UCSD-AML1 (cell line): ENCODE results near the gene PCP4.
"Not testable (repeated sequence)": the region's sequence is repeated elsewhere in the genome, so short reads cannot be mapped to it uniquely, and the experiment has no call there.

Experiments used
- DNase-seq: peaks from one replicate; lab custom pipeline; 2025; ENCODE audit not compliant: unreplicated experiment; lab: John Stamatoyannopoulos, UW

Gene PCP4

DNA sequence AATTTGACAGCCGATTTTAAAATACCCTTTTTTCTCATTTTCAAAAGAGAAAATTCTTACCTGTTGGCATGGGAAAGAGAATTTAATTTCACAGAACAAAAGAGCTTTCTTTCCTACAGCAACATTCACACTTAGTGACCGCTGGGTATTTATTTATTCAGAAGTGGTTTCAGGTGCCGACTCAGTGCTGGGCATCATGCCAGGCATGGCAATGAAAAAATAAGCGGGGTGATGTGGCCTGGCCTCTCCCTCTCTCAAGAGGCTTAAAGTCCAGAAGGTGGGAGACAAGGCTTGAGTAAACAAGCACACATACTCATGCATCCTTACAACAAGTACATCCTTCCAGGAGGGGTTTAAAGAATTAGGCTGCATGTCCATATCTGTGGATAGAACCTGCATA lies 4.1 kb upstream of the PCP4 start:
- no peak for DNase-seq

DNA sequence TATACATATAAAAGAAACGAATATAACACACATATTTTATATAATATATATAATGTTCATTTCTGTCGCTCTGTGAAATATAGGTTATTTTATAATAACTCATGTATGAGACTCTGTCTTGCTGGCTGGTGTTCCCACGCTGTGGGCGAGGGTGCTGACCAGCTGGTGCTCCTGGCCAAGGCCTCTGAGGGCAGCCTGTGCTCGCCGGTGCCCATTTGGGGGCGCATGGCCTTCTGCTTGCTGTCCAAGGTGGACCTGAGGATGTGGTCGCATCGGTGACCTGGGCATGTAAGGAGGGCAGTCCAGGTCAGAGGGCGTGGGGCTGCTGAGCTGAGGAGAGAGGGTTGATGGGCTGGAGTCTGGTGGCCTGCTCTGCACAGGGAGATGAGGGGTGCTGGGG lies 1.1 kb upstream of the PCP4 start:
- no peak for DNase-seq

DNA sequence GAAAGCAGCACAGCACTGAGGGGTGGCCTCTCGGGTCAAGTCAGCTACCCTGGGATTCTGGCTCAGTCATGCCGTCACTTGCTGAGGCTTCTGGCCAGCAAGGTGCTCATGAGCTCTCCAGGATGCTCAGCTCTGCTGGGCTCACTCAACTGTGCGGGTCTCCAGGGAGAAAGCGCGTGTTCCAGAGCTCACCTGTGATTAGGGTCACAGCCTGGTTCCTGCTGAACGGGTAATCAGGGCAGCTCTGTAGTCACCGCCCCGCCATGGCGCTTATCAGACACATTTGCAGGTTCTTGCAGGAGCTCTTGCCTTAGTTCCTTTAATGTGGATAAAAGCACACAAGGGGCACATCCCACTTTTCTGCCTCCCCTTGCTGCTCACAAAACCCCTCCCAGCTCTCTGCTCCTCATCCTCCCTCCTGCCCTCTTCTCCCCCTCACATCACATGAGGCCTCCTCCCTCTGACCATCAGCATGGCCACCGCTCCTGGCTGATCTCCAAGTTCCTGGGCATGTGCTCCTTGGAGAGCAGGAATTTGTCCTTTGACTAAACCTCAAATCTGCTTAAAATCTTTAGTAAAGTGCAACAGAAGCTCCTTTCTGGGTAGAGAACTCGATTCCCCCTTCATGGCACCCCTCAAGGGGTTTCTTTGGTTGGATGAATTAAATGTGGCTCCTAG lies 2.0 kb downstream of the PCP4 start:
- DNase-seq: no peak

DNA sequence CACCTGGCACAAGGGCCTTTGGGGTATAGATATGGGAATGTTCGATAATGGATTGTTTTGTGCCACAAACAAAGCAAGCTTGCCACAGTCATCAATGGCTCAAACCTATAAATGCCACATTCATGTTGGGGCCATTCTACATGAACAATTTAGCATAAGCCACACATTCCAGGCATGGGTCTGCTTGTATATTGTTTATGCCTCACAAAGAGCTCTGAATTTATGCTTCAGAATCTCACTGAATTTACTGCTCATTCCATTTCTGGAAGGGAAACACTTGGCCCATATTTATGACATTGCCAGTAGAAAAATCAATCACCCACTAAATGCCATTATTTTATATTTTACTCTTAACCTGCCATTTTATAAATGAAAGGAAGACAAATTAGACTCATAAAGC lies 6.4 kb downstream of the PCP4 start:
- DNase-seq: no peak

DNA sequence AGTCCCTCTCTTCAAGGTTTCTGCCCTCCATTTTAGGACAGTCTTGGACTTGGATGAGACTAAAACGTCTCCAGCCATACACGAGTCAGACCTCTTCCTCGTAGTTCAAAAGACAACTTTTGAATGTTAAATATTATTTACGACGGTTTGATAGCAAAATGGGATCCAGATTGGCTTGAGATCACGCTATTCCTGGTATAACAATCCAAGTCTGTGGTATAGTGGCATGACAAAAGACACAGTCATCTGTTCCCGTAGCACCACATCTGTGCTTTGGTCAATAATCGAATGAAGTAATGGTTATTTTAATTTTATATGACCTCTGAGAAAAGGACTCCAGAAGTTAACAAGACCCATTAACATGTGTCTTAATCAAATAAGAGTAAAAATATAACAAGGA lies 7.0 kb downstream of the PCP4 start:
- no peak for DNase-seq

DNA sequence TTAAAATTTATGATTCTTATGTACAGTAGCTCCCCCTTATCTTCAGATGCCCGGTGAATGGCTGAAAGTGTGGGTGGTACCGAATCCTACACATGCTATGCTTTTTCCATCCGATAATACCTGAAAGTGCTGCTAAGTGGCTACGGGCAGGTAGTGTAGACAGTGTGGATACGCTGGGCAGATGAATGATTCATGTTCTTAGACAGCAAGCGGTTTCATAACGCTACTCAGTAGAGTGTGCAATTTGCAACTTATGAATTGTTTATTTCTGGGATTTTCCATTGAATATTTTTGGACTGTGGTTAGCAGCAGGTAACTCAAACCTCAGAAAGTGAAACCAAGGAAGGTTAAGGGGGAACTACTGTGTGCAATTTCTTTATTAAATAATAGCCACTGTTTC lies 7.5 kb downstream of the PCP4 start:
- no peak for DNase-seq

DNA sequence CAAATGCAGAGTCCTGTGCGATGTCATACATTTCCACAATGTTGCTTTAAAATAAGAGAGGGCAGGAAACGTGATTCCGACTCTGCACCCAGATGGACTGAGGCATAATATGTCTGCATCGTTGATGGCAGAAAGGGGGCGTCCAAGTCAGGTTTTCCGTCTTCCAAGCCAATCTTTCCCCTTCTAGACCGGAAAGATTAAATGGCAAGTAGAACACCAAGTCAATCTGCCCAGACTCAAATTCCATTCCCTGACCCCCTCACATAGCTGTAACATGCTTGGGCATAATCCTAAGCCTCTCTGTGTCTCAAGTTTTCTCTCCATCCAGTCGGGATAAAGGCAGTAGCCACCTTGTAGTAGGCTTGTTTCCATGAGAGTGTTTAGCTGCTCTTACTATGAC lies 14.4 kb downstream of the PCP4 start:
- DNase-seq: no peak

DNA sequence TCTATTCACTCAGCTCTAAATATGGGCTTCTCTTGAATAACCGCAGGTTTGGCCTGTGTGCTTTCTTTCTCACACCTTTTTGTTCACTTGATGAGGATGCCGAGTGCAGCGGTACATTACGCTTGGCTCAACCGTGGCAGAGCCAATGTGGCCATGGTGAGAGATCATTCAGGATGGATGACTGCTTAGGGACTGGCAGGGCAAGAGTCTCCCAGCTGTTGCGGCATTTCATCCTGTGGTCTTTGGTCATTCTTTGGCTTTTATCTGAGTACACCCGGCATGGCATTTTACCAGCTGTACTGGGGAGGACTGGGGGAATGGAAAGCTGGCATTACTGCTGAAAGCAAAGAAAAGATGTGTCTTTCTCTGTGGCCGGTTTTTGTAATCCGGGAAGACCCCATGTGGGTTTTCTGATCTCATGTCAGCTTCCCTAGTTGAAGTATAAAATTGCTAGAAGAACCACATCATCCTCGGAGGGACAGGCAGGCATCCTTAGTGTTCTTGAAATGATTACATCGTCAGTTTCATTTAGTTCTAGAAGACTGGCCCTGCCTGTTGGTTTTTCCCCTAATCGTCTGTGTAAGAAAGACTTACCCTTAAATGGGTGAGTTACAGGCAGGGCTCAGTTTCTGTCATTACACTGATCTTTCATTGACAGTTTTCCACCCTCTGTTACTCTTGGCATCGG lies 15.1 kb downstream of the PCP4 start:
- DNase-seq: no peak

DNA sequence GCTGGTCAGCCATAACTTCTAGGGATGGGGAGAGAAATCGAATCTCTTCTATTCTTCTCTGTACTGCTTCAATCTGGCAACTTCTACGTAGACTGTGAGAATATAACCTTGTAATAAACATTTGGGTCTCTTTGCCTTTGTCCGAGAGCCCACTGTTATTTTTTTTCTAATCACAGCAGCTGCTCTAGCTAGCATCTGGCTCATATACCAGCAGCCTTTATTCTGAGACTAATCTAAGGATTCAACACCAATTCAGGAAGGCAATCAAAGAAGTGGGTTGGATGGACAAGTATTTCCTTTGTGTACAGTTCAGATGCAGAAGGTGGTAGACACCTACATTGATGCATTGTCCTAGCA lies 15.6 kb downstream of the PCP4 start:
- no peak for DNase-seq

DNA sequence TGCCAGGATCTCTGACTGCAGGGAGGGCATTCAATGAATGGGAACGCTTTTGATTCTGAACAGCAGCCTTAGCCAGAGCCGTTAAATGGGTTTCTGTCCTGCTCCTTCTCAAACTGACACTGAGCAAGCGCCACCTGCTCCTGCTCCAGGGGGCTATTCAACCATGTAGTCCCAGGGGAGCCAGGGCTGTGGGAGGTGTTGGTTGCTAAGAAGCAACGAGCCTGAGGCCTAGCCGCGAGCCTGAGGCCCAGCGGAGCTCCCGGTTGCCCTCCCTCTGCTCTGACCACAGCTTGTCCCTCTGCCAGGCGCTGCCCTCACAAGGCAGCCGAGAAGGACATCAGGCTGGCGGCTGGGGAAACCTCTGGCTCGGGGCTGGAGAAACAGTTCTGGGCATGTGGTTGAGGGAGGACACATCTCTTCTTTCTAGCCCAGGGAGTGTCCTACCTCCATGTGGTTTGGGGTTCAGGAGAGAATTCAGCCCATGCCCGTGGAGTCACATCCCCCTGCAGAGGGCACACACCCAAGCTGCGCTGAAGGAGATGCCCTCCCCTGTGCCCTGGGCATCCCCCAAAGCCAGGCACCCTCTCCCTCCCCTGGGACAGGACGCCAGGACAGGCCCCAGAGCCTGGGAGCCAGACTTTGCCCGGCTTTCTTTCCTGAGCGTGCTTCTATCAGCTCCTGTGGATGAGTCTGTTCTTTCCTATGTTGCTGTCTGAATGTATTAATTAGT lies 18.0 kb downstream of the PCP4 start:
- DNase-seq: no peak

DNA sequence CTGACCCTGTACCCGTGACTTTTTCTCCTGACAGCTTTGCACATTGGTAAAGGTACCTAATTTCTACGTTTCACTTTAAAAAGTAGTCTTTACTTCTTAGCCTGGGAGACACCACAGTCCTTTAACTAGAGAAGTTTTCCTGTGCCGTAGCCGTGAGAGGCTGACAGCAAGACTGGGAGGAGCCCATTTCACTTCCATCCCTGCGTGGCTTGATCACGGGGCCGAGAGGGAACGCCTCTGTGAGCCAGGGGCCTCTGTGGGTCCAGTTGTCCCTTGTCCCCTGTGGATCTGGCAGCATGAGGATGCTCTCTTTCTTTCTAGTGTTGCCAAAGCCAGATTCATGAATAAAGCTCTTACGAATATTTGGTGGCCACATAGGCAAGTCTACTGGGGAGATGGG lies 21.6 kb downstream of the PCP4 start:
- DNase-seq: no peak

DNA sequence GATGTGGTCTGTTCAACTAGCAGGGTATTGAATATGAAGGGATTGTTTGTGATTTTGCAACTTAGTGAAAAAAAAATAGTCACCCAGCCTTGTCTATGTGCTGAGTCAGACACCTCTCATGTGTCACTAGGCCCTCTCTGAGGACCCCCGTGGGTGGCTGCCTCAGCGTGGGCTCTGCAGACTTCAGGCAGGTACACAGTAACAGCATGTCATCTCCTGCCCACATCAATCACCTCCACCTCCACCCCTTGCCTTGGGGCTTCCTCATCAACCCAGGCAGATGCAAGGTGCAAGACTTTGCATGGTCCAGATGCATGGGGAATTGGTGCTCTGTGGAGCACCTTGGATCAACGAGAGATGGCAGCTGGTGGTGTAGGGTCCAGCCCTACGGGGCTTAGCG lies 23.9 kb downstream of the PCP4 start:
- no peak for DNase-seq

DNA sequence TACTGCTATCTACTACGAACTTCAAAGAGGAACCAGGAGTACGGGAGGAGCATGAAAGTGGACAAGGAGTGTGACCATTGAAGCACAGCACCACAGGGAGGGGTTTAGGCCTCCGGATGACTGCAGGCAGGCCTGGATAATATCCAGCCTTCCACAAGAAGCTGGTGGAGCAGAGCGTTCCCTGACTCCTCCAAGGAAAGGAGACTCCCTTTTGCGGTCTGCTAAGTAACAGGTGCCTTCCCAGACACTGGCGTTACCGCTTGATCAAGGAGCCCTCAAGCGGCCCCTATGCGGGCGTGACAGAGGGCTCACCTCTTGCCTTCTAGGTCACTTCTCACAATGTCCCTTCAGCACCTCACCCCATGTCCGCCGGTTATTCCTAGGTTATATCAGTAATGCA lies 24.6 kb downstream of the PCP4 start:
- not testable (repeated sequence) for DNase-seq

DNA sequence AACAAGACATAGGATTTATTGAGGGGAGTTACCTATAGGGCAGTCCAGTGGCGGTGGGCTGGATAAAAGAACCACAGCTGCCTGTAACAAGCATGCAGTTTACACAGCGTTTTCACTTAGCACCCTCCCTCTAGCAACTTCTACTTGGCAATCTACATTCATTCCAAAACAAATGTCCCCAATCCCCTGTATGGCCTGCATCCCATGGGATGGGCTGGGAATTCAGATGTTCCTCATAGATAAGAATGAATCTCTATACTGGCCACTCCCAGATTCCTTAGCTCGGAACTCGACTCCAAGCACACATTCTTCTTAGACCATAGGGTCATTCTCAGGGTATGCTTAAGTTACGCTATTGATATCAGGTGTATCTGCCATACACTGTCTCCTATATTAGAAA lies 33.3 kb downstream of the PCP4 start:
- no peak for DNase-seq

DNA sequence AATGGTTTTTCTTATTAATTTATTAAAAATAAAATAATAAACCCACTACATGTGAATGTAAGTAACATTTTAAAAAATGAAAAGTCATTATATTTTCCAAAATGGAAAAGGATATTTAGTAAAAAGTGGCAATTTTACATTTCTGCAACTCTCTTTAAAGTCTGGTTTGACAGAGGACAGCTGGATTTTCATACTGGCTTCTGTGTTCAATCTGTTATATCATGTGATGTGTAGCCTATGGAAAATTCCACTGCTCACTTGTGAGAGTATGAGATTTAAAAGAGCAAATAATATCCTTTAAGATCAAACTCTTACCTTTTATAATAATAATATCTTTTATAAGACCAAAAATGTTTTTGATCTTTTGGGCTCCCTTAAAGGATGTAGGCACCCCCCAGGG lies 33.7 kb downstream of the PCP4 start:
- DNase-seq: no peak

DNA sequence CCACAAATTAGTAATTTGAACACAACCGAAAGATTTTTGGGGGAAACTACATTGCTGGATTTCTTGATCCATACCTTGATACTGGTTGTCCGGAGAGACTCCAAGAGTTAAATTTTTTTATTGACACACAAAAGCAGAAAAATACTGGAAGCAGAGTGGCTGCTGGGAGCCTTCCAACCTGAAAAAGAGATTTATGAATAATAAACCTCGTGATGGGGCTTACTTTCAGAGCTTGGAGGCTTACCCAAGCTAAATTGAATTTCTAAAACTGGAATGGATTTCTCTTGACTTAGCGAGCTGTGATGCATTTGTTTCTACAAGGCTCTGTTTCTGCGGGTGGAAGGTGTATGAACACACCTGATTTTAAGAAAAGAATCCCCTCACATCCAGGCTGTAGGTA lies 35.7 kb downstream of the PCP4 start:
- DNase-seq: no peak

DNA sequence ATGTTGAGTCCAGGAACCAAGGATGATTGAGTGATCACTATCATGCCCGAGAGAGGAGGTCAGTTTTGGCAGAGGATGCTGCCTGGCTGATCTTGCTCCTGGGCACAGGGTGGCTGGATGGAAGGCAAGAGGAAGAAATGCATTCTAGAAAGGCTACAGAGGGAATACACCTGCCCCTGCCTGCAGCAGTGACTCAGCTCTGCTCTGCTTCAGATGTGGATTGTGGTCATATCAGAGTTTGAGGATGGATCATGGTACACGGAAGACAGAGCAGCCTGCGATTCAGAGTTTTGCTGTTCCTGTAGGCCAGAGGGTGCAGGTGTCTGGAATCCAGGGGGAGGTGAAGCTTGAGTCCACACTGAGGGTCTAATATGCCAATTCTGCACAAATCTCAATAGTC lies 37.2 kb downstream of the PCP4 start:
- no peak for DNase-seq

DNA sequence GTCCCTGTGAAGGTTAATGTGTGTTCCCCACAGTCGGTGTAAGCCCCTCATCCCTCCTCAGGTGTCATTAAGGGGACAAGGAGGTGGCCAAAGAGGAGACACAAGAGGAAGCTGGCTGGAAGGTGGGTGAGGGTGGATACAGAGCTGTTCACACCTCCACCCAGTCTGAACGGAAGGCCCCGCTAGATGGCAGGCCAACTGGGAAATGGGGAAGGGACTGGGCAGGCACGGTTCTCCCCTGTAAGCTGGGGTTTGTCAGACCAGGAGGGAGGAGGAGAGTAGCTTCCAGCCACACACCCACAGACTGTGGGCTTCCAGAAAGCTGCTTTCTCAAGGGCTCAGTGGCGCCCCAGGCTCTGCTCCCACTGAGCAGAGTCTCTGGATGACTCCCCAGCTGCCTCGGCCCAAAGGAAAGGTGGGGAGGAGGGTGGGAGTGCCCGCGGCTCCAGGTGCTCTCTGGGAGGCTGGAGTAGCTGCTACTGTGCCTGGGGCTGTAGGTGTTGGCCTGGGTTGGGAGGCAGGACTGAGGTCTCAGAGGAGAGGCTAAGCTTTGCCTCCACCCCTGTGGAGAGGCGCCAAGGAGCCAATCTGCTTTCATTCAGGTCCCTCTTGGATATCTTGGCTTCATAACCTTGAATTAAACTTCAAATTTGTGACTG lies 41.2 kb downstream of the PCP4 start:
- no peak for DNase-seq

DNA sequence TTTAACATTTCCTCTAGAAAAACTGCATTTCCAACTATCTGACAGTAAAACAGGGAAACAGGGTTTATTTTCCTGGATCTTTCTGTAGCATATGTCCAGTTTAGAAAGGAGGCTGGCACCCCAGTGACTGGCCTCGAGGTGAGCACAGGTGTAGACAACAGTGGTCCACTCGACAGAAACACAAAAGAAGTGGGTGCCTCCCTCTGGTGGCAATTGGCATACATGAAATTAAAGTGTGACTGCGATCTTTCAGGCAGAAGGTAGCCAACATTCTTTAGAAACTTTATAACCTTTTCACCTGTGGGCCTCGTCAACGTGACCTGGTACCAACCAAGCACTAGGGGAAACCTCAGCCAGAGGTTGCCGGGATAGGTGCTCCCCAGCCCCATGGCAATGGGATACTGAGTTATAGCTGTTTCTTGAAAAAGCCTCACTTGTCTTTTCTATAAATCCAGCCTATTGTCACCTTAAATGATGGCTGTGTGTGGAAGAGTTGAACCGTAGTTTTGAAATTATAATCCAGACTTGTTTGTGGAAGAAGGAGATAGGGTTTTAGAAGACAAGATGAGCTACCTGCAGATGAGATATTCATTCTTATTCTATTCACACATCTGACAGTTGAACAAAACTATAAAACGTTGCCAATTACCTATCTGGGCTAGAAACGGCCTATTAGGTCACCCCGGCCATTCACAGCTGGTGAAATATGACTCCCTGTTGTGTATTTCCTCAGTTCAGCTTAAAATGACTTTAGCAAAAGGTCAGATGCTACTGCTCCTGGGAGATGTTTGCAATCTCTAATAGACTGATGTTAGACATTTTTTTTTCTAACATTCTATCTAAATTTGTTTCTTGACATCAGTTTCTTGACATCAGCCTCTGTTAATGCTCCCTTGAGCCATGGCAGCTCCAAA lies 44.3 kb downstream of the PCP4 start:
- no peak for DNase-seq

DNA sequence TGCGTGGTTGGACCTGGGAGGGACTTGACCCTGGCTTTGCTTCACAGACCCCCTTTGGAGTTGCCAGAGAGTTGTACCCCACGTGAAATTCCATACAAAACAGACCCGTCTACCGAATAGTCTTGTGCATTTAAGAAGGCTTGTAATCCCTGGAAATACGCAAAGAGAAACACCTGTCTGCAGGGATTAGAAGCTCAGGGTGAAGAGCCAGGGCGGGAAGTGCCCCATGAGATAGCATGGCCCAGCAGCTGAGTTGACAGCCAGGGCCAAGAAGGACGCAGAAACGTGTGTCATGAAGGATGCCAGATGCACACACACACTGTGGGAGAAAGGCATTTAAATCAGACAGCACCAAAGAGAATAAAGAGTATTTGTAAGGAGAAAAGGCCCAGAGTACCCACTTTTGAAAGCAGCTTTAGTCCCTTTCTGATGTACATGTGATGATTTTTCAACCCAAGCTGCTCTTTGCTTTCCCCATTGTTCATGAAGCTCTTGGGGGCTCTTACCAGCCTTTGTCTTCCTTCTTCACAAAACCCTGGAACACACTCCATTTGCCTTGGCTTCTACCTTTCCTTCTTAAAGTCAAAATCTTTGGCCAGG lies 46.6 kb downstream of the PCP4 start:
- no peak for DNase-seq

DNA sequence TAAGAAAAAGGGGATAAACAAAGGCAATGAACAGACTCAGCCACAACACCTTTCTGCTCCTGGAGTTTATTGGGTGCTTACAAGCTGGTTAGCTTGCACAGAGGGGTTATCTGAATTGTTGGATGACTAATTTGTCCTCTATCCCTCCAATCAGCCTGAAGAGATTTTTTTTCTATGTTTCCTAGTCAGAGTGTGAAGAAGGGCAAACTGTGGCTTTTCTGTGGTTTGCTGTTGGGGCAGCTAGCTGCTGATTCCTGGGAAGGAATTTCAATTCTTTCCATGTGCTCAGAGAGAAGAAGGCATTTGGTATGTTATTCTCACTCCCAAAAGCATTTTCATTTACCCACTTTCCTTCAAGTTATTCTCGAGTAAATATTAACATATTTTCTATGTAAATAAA lies 48.6 kb downstream of the PCP4 start:
- no peak for DNase-seq
